K562 (cell line): ENCODE data around the gene TMEM248. TPM values are rescaled to one million over a fixed set of nuclear protein-coding genes. Genes with fewer than 3 reads are reported as not detected.
"Not testable (repeated sequence)": the region's sequence is repeated elsewhere in the genome, so short reads cannot be mapped to it uniquely, and the experiment has no call there.

ENCODE experiments used
- ATAC-seq: fragments of 200-7000 bp; cut with Tn5 transposase; 3 replicates; pipeline ENCODE4 v1.9.1; 2020; ENCODE audit warnings: moderate library complexity
- BruUV-seq: library from RNA; stranded (reverse); fragments of 400-500 nt; replicated peaks from 2 replicates; lab custom pipeline; 2021; lab: Mats Ljungman, UMichigan
- CTCF ChIA-PET: fragments of 300-600 bp; formaldehyde crosslinking; extraction: SDS; loops from one replicate; lab custom pipeline; 2021; ENCODE audit warnings: low intra/inter-chr PET ratio; lab: Yijun Ruan, JAX
- POLR2A ChIA-PET: fragments of 300-600, 350-650 bp; sonication (Branson Sonifier 250); formaldehyde crosslinking; extraction: SDS; loops from one replicate; lab custom pipeline; 2021; ENCODE audit warnings: antibody characterized with exemption, inconsistent platforms; lab: Yijun Ruan, JAX
- DNase-seq, 4 experiments: peaks; one replicate each; pipeline versions ENCODE4 v3.0.0 to v3.0.0-alpha.2; 2011 to 2018; ENCODE audit warnings: low spot score in 3 of 4, mixed read lengths in 3 of 4; ENCODE audit errors: extremely low read depth in 1 of 4
- FAIRE-seq: peaks from 2 replicates; lab custom pipeline; 2011; peaks lifted over from hg19 to GRCh38; lab: Jason Lieb, UNC
- H2AFZ ChIP-seq: 2 replicates; pipeline ENCODE4 v1.6.0; 2011; ENCODE audit warnings: low read depth, low read length, control low read depth, inconsistent platforms
- H3K27ac ChIP-seq: fragments of 200-600 bp; 3 replicates; pipeline ENCODE4 v1.8.0; 2011; ENCODE audit warnings: low read depth, mild to moderate bottlenecking, control low read depth, inconsistent platforms, low read length, moderate library complexity, mixed read lengths; ENCODE audit errors: extremely low read depth
- H3K27me3 ChIP-seq, 2 experiments: fragments of 300-600 bp in 1 of 2; 2 replicates in 1 of 2; 3 replicates in 1 of 2; pipeline versions ENCODE4 v1.6.0 to v1.8.0; 2011; ENCODE audit warnings: inconsistent platforms in 2 of 2, low read length in 2 of 2, mild to moderate bottlenecking in 1 of 2, mixed read lengths in 1 of 2, moderate library complexity in 1 of 2; ENCODE audit not compliant: control insufficient read depth in 2 of 2, insufficient read depth in 2 of 2
- H3K36me3 ChIP-seq: fragments of 300-600 bp; 3 replicates; pipeline ENCODE4 v1.8.0; 2011; ENCODE audit warnings: mild to moderate bottlenecking, low read length, inconsistent platforms; ENCODE audit not compliant: control insufficient read depth, insufficient read depth
- H3K4me1 ChIP-seq, 2 experiments: fragments of 200-600 bp in 1 of 2; replicated peaks in 1 of 2; 2 replicates in 1 of 2; 3 replicates in 1 of 2; pipeline versions ENCODE4 v1.5.1 to v1.8.0; 2011; ENCODE audit warnings: inconsistent platforms in 2 of 2, low read length in 2 of 2, mild to moderate bottlenecking in 1 of 2, mixed read lengths in 1 of 2, moderate library complexity in 1 of 2; ENCODE audit not compliant: control insufficient read depth in 2 of 2, insufficient read depth in 2 of 2
- H3K4me2 ChIP-seq: 2 replicates; pipeline ENCODE4 v1.6.1; 2011; ENCODE audit warnings: low read length, control low read depth, inconsistent platforms, mixed read lengths; ENCODE audit not compliant: insufficient read depth
- H3K4me3 ChIP-seq: fragments of 200-600 bp; sonication (generic), shearing (Covaris generic); 2 replicates; pipeline ENCODE4 v1.5.1; 2016; ENCODE audit warnings: control low read depth, inconsistent platforms
- H3K79me2 ChIP-seq: fragments of 200-600 bp; 3 replicates; pipeline ENCODE4 v1.8.0; 2011; ENCODE audit warnings: low read length, inconsistent platforms; ENCODE audit not compliant: control insufficient read depth, insufficient read depth
- H3K9ac ChIP-seq, 2 experiments: 2 replicates each; pipeline versions ENCODE4 v1.6.0 to v1.6.1; 2011; ENCODE audit warnings: low read depth in 2 of 2, low read length in 2 of 2, control low read depth in 1 of 2, inconsistent platforms in 1 of 2, mild to moderate bottlenecking in 1 of 2, mixed read lengths in 1 of 2; ENCODE audit not compliant: insufficient read depth in 1 of 2
- H3K9me1 ChIP-seq: one replicate; pipeline ENCODE4 v1.6.0; 2011; ENCODE audit warnings: inconsistent platforms, mild to moderate bottlenecking, low read length, moderate library complexity; ENCODE audit not compliant: control insufficient read depth, insufficient read depth
- H3K9me3 ChIP-seq: replicated peaks from 2 replicates; pipeline ENCODE4 v1.5.1; 2011; ENCODE audit warnings: low read depth, low read length, inconsistent platforms; ENCODE audit not compliant: control insufficient read depth, insufficient read depth
- H4K20me1 ChIP-seq: replicated peaks from 2 replicates; pipeline ENCODE4 v1.6.1; 2011; ENCODE audit warnings: low read length, inconsistent platforms, mixed read lengths; ENCODE audit not compliant: control insufficient read depth, insufficient read depth
- ARNT ChIP-seq, 2 experiments: fragments of 450-650 bp; IDR thresholded peaks; 2 replicates each; pipeline ENCODE4 v1.6.1; 2016; ENCODE audit warnings: mild to moderate bottlenecking in 1 of 2
- CREM ChIP-seq: IDR thresholded peaks from 2 replicates; pipeline ENCODE4 v1.6.1; 2014; ENCODE audit warnings: antibody characterized with exemption, low read depth
- CTCF ChIP-seq, 3 experiments: IDR thresholded peaks in 2 of 3; conservative IDR thresholded peaks in 1 of 3; 2 replicates each; pipeline ENCODE4 v1.5.1; 2011 to 2012; ENCODE audit warnings: low read length in 3 of 3, mild to moderate bottlenecking in 3 of 3, control low read depth in 2 of 3, improper control_type of control experiment in 1 of 3, inconsistent platforms in 1 of 3, low read depth in 1 of 3, mixed read lengths in 1 of 3, moderate library complexity in 1 of 3; ENCODE audit not compliant: insufficient read depth in 2 of 3
- DACH1 ChIP-seq: fragments of 450-650 bp; IDR thresholded peaks from 2 replicates; pipeline ENCODE4 v1.6.1; 2018; ENCODE audit not compliant: partially characterized antibody
- GTF2E2 ChIP-seq: fragments of 200-800 bp; sonication (Bioruptor generic); IDR thresholded peaks from 2 replicates; pipeline ENCODE4 v1.6.1; 2016; ENCODE audit warnings: missing genetic modification characterization, missing compliant biosample characterization
- SIN3A ChIP-seq, 2 experiments: fragments of 150-350 bp in 1 of 2; IDR thresholded peaks; 2 replicates each; pipeline ENCODE4 v1.6.1; 2011 to 2016; ENCODE audit warnings: borderline replicate concordance in 2 of 2, low read depth in 2 of 2, low read length in 2 of 2, mild to moderate bottlenecking in 2 of 2, moderate library complexity in 2 of 2; ENCODE audit not compliant: control insufficient read depth in 1 of 2
- TAL1 ChIP-seq: fragments of 450-650 bp; IDR thresholded peaks from 2 replicates; pipeline ENCODE4 v1.6.1; 2016; ENCODE audit warnings: mild to moderate bottlenecking
- TEAD1 ChIP-seq, 2 experiments: fragments of 450-650 bp in 1 of 2; sonication (generic) in 1 of 2; formaldehyde crosslinking; IDR thresholded peaks; 2 replicates each; pipeline versions ENCODE4 v1.4.0 to v1.8.0; 2020 to 2022; ENCODE audit warnings: mild to moderate bottlenecking in 2 of 2, missing genetic modification reagents in 1 of 2
- TEAD2 ChIP-seq: fragments of 450-650 bp; IDR thresholded peaks from 2 replicates; pipeline ENCODE4 v1.6.1; 2016; ENCODE audit warnings: missing genetic modification characterization, control low read depth, missing compliant biosample characterization
- TEAD4 ChIP-seq, 2 experiments: sonication (generic) in 1 of 2; formaldehyde crosslinking in 1 of 2; IDR thresholded peaks; 2 replicates each; pipeline versions ENCODE4 v1.6.1 to v1.8.0; 2012 to 2022; ENCODE audit warnings: borderline replicate concordance in 1 of 2, inconsistent platforms in 1 of 2, low read length in 1 of 2, mild to moderate bottlenecking in 1 of 2, missing genetic modification reagents in 1 of 2
- WGBS: fragments of 100-300 bp; shearing (Covaris generic); methylation state at CpG from one replicate; pipeline ENCODE4 v1.1.6; 2016; ENCODE audit warnings: low coverage, mixed read lengths; ENCODE audit not compliant: insufficient coverage; ENCODE audit errors: missing lambda C conversion rate; 5-methylcytosine and 5-hydroxymethylcytosine counted together
- in situ Hi-C: fragments of 300-500 bp; cut with MboI; formaldehyde crosslinking; loops from 4 replicates; pipeline ENCODE4 v1.15.0; 2018; ENCODE audit warnings: inconsistent platforms, mixed read lengths
- intact Hi-C: fragments of 100-400 bp; cut with micrococcal nuclease; formaldehyde crosslinking; loops from 2 replicates; pipeline ENCODE4 v1.14.2; 2022
- polyA plus RNA-seq, 8 experiments: library from polyadenylated mRNA; depleted of rRNA in 4 of 8; stranded (reverse) in 5 of 8; unstranded in 3 of 8; fragments of >200 nt; fragmentation: Nextera tagmentation in 2 of 8; fragmentation: Illumina TruSeq in 1 of 8; extraction: Ambion mirVana in 2 of 8; extraction: Trizol in 1 of 8; gene quantifications; 2 replicates each; pipeline versions ENCODE4 v1.2.1 to v1.2.3, GENCODE V29; 2011 to 2014; ENCODE audit warnings: inconsistent platforms in 1 of 8, missing spikeins in 1 of 8
- total RNA-seq, 7 experiments: library from RNA; depleted of rRNA in 6 of 7; stranded (reverse); fragments of >200 nt in 6 of 7; fragmentation: Illumina TruSeq in 2 of 7; extraction: Trizol in 2 of 7; gene quantifications; 2 replicates each; pipeline versions ENCODE4 v1.2.1 to v1.2.3, GENCODE V29; 2011 to 2021; ENCODE audit warnings: low replicate concordance in 1 of 7
- TF ChIP-seq, protein P1 (sequence below): sonication (generic); formaldehyde crosslinking; IDR thresholded peaks from 2 replicates; pipeline ENCODE4 v1.8.0; 2022; ENCODE audit warnings: missing genetic modification reagents, mild to moderate bottlenecking, moderate library complexity, borderline replicate concordance

TMEM248 gene
- total and polyA plus RNA-seq, 9 of the 15 experiments (the other 6 are each of a cell fraction or from before 2014, with no cell fraction given), result 6.3 to 132 (median 64.4) TPM

GRCh38 chr7:66994051-66994450, 73.0 kb downstream of the TMEM248 start:
- H2AFZ ChIP-seq, H3K9me1 ChIP-seq, POLR2A ChIA-PET, H3K9me3 ChIP-seq, H3K27me3 ChIP-seq, BruUV-seq, CTCF ChIA-PET, H4K20me1 ChIP-seq: not testable (repeated sequence)
- peak overlapping the region; percentile 95 for H3K4me2 ChIP-seq
- 0 out of 3 replicates have a peak overlapping the region, but pooled peaks have one; percentile 96 for H3K27ac ChIP-seq
- peaks cover 44% of the 10 kb centered on the region for H3K36me3 ChIP-seq
- peak overlapping the region; percentile 80 for H3K4me3 ChIP-seq
- peak; percentile 3; the same call in 1 of the 2 replicates for TF ChIP-seq GTF2E2
- TF ChIP-seq, all 486 proteins: peak for 1; not testable (repeated sequence) for 485
- H3K4me1 ChIP-seq, ATAC-seq, DNase-seq, in situ Hi-C loops, intact Hi-C loops, FAIRE-seq: not testable (repeated sequence)
- Histone ChIP-seq H3K9ac (peak overlapping the region; percentile 95 to 96), H3K79me2 (peaks cover 44% of the 10 kb centered on the region)
- WGBS, result 33% methylated on average over 3 of the region's 5 CpGs

DNA sequence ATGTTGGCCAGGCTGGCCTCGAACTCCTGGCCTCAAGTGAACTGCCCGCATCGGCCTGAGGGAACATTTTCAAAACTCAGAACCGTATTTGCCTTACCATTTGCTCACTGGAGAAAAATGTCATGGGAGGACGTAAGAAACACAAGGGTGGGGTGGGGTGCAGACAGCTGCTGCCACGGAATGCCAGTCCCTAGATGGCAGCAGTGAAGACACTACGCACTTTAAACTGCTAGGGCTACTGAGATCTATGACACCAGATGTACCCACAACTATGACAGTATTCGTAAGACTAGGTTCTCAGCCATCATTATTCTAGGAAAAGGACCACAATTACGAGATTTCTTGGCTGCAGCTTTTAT, 73.6 kb downstream of the TMEM248 start:
- H3K9me3 ChIP-seq; H3K4me1 ChIP-seq; FAIRE-seq; H4K20me1 ChIP-seq; in situ Hi-C loops; BruUV-seq; CTCF ChIA-PET; H3K27me3 ChIP-seq; H3K9me1 ChIP-seq; TF ChIP-seq TEAD4 (CRISPR knock-in tag; IDR thresholded peaks at IDR 0.05; ENCODE audit: borderline replicate concordance): not testable (repeated sequence)
- POLR2A ChIA-PET, result interaction anchor here (0.7 to 1.6 kb wide), 3 partner anchors 25 to 388 kb away, joined by 3 read pairs; no protein-coding TSS in a partner anchor
- Histone ChIP-seq H3K36me3 (peaks cover 46% of the 10 kb centered on the region), H3K79me2 (peaks cover 45% of the 10 kb centered on the region), H3K4me3 (peak overlapping the region; percentile 80), H3K27ac (peak overlapping the region; percentile 96), H3K9ac (peak overlapping the region; percentile 95 to 96), H3K4me2 (peak overlapping the region; percentile 95), H2AFZ (peak overlapping the region; percentile 86)
- DNase-seq (peak in 1 of 4 experiments; percentile 39), ATAC-seq (peak; percentile 38)
- under 1% methylated on average over 9 of the region's 9 CpGs for WGBS
- intact Hi-C loops, result loop anchor here (5.0 kb wide), 3 partner anchors 72 to 252 kb away; partner anchors contain the start of genes RABGEF1 and TMEM248
- peak; percentile 14 for TF ChIP-seq DACH1
- peak; percentile 83 to 91; a peak in 3 of 4 replicates for TF ChIP-seq TEAD1 (CRISPR knock-in tag; IDR thresholded peaks at IDR 0.05)
- TF ChIP-seq TEAD4 (IDR thresholded peaks at IDR 0.05; ENCODE audit: low read length), result peak; percentile 62
- 0 out of 4 replicates have a peak, but pooled peaks of 1 of the 2 experiments have one; percentile 34 for TF ChIP-seq ARNT (IDR thresholded peaks at IDR 0.05)
- peak; percentile 13 to 36 (median 25); a peak in 4 of 6 replicates for TF ChIP-seq CTCF (IDR thresholded peaks at IDR 0.05 in 2 of 3, conservative IDR thresholded peaks at IDR 0.05 in 1 of 3; ENCODE audit: insufficient read depth in 2 of 3, low read depth in 1 of 3, low read length in 3 of 3)
- TF ChIP-seq TEAD2 (tag), result peak; percentile 73; the same call in 1 of the 2 replicates
- TF ChIP-seq TAL1, result 0 out of 2 replicates have a peak, but pooled peaks have one; percentile 7
- TF ChIP-seq, protein P1, sequence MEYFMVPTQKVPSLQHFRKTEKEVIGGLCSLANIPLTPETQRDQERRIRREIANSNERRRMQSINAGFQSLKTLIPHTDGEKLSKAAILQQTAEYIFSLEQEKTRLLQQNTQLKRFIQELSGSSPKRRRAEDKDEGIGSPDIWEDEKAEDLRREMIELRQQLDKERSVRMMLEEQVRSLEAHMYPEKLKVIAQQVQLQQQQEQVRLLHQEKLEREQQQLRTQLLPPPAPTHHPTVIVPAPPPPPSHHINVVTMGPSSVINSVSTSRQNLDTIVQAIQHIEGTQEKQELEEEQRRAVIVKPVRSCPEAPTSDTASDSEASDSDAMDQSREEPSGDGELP (CRISPR knock-in tag), result peak; percentile 41
- TF ChIP-seq CREM, result peak; percentile 64
- TF ChIP-seq SIN3A (IDR thresholded peaks at IDR 0.05; ENCODE audit: borderline replicate concordance in 2 of 2, control insufficient read depth in 1 of 2, low read depth in 2 of 2, low read length in 2 of 2), result 0 out of 4 replicates have a peak, but pooled peaks have one; percentile 7 to 14
